Measurements from ENCODE around the gene TTC34.
A peak's percentile ranks its signal among the peaks of the same experiment; 100 is the strongest.
"Not testable (repeated sequence)": the region's sequence is repeated elsewhere in the genome, so short reads cannot be mapped to it uniquely, and the experiment has no call there.

The TTC34 gene

GRCh38 chr1:2800664-2801045, 838 bp downstream of the TTC34 start:
- peak in 5 of 10 donors; percentile 1 to 73 (median 39) for DNase-seq
- intact Hi-C loops (cut with DNase I) = no loop called here

GRCh38 chr1:2799811-2800663, 1.5 kb downstream of the TTC34 start:
- intact Hi-C loops (cut with DNase I) = no loop called here
- DNase-seq = peak in 6 of 10 donors; percentile 3 to 79 (median 45)

DNA sequence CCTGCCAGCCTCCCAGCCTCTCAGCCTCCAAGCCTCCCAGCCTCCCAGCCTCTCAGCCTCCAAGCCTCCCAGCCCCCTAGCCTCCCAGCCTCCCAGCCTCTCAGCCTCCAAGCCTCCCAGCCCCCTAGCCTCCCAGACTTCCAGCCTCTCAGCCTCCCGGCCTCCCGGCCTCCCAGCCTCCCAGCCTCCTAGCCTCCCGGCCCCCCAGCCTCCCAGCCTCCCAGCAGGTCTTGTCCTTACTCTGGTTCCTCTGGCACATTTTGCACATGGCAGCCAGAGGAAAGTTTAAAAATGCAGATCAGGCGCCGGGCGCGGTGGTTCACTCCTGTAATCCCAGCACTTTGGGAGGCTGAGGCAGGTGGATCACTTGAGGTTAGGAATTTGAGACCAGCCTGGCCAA, 2.5 kb downstream of the TTC34 start:
- peak in 4 of 10 donors; percentile 0 to 73 (median 30) for DNase-seq
- intact Hi-C loops (cut with DNase I) = not testable (repeated sequence)

GRCh38 chr1:2797741-2798016, 3.8 kb downstream of the TTC34 start:
- intact Hi-C loops (cut with DNase I) = no loop called here
- peak in 1 of 10 donors; percentile 2 for DNase-seq

- intact Hi-C loops (cut with DNase I) = no loop called here
Measured at GRCh38 chr1:2796890-2797740, 4.4 kb downstream of the TTC34 start.

DNA sequence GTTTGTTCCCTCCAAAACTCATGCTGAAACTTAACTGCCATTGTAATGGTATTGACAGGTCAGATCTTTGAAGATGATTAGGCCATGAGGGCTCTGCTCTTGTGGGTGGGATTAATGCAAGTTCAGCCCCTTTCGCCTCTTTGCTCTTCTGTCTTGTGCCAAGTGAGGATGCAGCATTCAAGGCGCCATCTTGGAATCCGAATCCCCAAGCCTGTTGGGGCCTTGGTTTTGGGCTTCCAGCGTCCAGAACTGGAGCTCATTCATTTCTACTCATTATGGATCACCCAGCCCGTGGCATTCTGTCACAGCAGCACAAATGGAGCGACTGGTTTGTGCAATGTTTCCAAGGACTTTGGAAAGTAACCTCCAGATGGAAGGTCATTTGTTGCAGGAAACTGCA, 5.6 kb downstream of the TTC34 start:
- peak in 1 of 10 donors; percentile 22 for DNase-seq
- intact Hi-C loops (cut with DNase I) = no loop called here

More at GRCh38 chr1:2796890-2797740, 4.4 kb downstream of the TTC34 start:
- peak in 5 of 10 donors; percentile 1 to 72 (median 39) for DNase-seq

DNA sequence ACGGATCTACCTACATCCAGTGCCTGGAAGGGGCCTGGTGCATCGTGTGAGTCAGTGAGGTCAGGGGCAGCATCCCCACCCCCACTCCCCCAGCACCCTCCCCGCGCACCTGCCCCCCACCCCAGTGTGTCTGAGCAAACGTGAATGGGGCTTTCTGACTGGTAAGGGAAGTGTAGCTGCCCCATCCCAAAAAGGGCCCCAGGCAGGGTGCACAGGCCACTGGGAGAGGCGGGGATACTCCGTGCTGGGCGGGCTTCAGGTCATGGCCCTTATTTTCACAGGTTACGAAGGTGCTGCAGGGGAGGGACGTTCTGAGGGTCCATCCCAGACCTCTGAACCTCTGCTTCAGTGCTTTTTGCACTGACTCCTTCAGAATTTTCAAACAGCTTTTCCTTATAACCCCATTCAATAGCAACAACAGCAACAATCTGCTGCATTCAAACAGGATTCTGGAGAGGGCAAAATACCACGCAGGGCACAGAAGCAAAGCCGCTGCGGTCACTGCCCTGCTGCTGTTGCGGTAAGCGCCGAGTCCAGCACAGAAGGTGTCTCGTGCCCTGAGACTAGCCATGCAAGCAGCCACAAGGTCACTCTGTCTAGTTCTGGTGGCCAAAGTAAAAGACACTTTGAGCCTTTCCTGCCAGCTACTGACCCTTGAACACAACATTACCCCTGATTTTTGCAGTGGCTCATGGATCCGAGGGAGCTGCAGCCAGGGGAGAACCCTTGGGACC, 10.3 kb downstream of the TTC34 start:
- intact Hi-C loops (cut with DNase I) = no loop called here
- peak in 3 of 10 donors; percentile 42 to 64 (median 42) for DNase-seq

DNA sequence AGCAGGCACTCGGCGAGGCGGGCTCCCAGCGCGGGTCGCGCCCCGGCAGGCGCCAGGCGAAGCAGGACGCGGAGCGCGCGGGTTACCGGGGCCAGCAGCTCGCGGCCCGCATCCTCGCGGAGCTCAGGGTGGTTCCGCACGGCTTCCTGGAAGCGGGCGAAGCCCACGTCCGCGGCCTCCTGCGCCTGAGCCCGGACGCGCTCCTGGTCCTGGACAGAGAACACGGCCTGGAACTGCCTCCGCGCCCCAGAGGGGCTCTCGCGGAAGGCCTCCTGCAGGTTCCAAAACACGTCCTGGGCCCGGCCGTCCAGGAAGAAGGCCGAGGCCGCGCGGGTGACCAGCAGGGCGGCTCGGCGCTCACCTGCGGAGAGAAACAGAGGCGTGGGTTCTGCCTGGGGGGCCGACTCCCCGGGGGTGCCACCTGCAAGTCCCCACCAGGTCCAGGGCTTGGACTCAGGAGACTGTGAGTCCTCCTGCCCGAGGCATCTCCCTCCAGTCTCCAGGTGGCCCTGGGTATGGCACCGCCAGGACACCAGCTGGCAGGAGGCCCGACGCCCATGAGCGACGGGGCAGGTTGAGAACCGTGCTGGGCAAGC, 11.4 kb downstream of the TTC34 start:
- peak in 4 of 10 donors; percentile 6 to 79 (median 67) for DNase-seq
- intact Hi-C loops (cut with DNase I) = no loop called here

GRCh38 chr1:2789164-2789985, 12.1 kb downstream of the TTC34 start:
- DNase-seq = peak in 4 of 10 donors; percentile 24 to 79 (median 68)

DNA sequence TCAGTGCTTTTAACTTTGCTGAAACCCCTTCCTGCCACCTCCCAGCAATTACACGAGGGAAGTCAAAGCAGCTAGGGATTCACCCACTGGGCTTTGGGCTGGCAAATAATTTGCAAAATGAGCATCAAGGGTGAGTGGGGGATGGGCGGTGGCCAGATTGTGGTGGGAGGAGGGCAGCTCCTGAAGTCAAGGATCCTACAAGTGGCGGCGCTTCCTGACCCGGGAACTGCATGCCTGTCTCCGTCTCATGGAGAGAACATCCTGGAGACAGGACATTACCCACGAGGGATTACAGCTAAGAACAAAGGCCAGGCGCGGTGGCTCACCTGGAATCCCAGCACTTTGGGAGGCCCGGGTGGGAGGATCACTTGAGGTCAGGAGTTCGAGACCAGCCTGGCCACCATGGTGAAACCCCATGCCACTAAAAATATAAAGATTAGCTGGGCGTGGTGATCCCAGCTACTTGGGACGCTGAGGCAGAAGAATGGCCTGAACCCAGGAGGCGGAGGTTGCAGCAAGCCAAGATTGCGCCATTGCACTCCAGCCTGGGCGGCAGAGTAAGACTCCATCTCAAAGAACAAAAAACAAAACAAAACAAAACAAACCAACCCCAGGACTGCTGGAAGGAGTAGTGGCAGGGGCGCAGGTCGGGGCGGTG, 12.9 kb downstream of the TTC34 start:
- intact Hi-C loops (cut with DNase I) = no loop called here
- DNase-seq = peak in 4 of 10 donors; percentile 14 to 64 (median 50)

More at GRCh38 chr1:2789164-2789985, 12.1 kb downstream of the TTC34 start:
- intact Hi-C loops (cut with DNase I) = no loop called here

GRCh38 chr1:2787163-2787911, 14.2 kb downstream of the TTC34 start:
- intact Hi-C loops (cut with DNase I) = no loop called here
- DNase-seq = peak in 4 of 10 donors; percentile 23 to 80 (median 56)

GRCh38 chr1:2786329-2787162, 14.9 kb downstream of the TTC34 start:
- DNase-seq = peak in 9 of 10 donors; percentile 30 to 91 (median 56)
- intact Hi-C loops (cut with DNase I) = no loop called here

GRCh38 chr1:2785631-2786328, 15.7 kb downstream of the TTC34 start:
- peak in 4 of 10 donors; percentile 23 to 84 (median 60) for DNase-seq
- intact Hi-C loops (cut with DNase I) = no loop called here

- peak in 2 of 10 donors; percentile 43 to 73 for DNase-seq
- intact Hi-C loops (cut with DNase I) = no loop called here
Measured at GRCh38 chr1:2784854-2785630, 16.5 kb downstream of the TTC34 start.

GRCh38 chr1:2783435-2784397, 17.8 kb downstream of the TTC34 start:
- DNase-seq = peak in 4 of 10 donors; percentile 13 to 77 (median 59)
- intact Hi-C loops (cut with DNase I) = no loop called here
